Sigmoid colon (tissue), 4 donors: ENCODE measurements around the gene NR6A1.

Experiments
- CTCF ChIP-seq, 4 experiments: fragments of 450-650 bp in 3 of 4; fragments of 200-600 bp in 1 of 4; IDR thresholded peaks; one replicate each; pipeline ENCODE4 v1.5.1; 2016 to 2019; ENCODE audit warnings: antibody characterized with exemption in 4 of 4, mild to moderate bottlenecking in 3 of 4, moderate library complexity in 2 of 4
- EP300 ChIP-seq, 4 donors: sonication (generic); formaldehyde crosslinking; IDR thresholded peaks; one replicate each; pipeline ENCODE4 v1.6.1; 2017; ENCODE audit warnings: antibody characterized with exemption in 4 of 4
- POLR2A ChIP-seq, 2 donors: fragments of 450-650 bp; IDR thresholded peaks; one replicate each; pipeline ENCODE4 v1.6.1; 2016; ENCODE audit warnings: antibody characterized with exemption in 2 of 2, mild to moderate bottlenecking in 2 of 2, moderate library complexity in 2 of 2

- no peak for TF ChIP-seq POLR2A (IDR thresholded peaks at IDR 0.05)
- TF ChIP-seq EP300 (IDR thresholded peaks at IDR 0.05) = no peak
- no peak for TF ChIP-seq CTCF (IDR thresholded peaks at IDR 0.05)
Observed at GRCh38 chr9:124489222-124489621, 281.9 kb downstream of the NR6A1 start.
